ENCODE results near the gene SCLY.

SCLY gene

GRCh38 chr2:238128534-238129001 is 67.8 kb downstream of the SCLY start:
- DNase-seq = no peak

- no peak for DNase-seq
Measured at GRCh38 chr2:238129166-238130010, 68.6 kb downstream of the SCLY start.

- DNase-seq = no peak
Measured at GRCh38 chr2:238130111-238130695, 69.4 kb downstream of the SCLY start.

- DNase-seq = no peak
Measured at GRCh38 chr2:238130696-238131628, 70.2 kb downstream of the SCLY start.

- no peak for DNase-seq
Measured at GRCh38 chr2:238131761-238132462, 71.1 kb downstream of the SCLY start.

GRCh38 chr2:238132463-238133450 is 72.0 kb downstream of the SCLY start:
- DNase-seq = no peak

- no peak for DNase-seq
Measured at GRCh38 chr2:238133499-238134392, 72.9 kb downstream of the SCLY start.

GRCh38 chr2:238134393-238134785 is 73.6 kb downstream of the SCLY start:
- DNase-seq = no peak

GRCh38 chr2:238135601-238136150 is 74.9 kb downstream of the SCLY start:
- DNase-seq = no peak

GRCh38 chr2:238136820-238137537 is 76.2 kb downstream of the SCLY start:
- no peak for DNase-seq

- DNase-seq = no peak
Measured at GRCh38 chr2:238137885-238138284, 77.1 kb downstream of the SCLY start.

- DNase-seq = no peak
Measured at GRCh38 chr2:238138331-238139195, 77.8 kb downstream of the SCLY start, which contains the start of gene KLHL30. TSS of gene KLHL30 (plus strand) at chr2:238138668. CDS start at chr2:238140755, 2,087 bp downstream.

GRCh38 chr2:238139196-238140039 is 78.6 kb downstream of the SCLY start:
- DNase-seq = no peak

- no peak for DNase-seq
Measured at GRCh38 chr2:238140040-238140439, 79.2 kb downstream of the SCLY start.

GRCh38 chr2:238140721-238141540 is 80.1 kb downstream of the SCLY start:
- no peak for DNase-seq
